Panc1 (cell line): ENCODE data around the gene MLN. TPM values are rescaled to one million over a fixed set of nuclear protein-coding genes. Genes with fewer than 3 reads are reported as not detected.

Source experiments
- ATAC-seq: fragments of 200-7000 bp; cut with Tn5 transposase; 2 replicates; pipeline ENCODE4 v1.9.1; 2020; ENCODE audit warnings: mild to moderate bottlenecking, moderate library complexity
- BruUV-seq: library from RNA; stranded (reverse); fragments of 400-500 nt; replicated peaks from 2 replicates; lab custom pipeline; 2021; lab: Mats Ljungman, UMichigan
- CTCF ChIA-PET: fragments of 300-600 bp; sonication (Branson Sonifier 250); formaldehyde crosslinking; loops from one replicate; lab custom pipeline; 2022; ENCODE audit warnings: antibody characterized with exemption; lab: Charles Lee
- POLR2A ChIA-PET: fragments of 300-600 bp; sonication (Branson Sonifier 250); formaldehyde crosslinking; loops from one replicate; lab custom pipeline; 2022; ENCODE audit warnings: antibody characterized with exemption; lab: Charles Lee
- DNase-seq: peaks from one replicate; pipeline ENCODE4 v3.0.0-alpha.2; 2010; ENCODE audit warnings: low read depth, low spot score
- H3K27ac ChIP-seq: 2 replicates; pipeline ENCODE4 v1.5.1; 2011; ENCODE audit warnings: mild to moderate bottlenecking, low read length, inconsistent platforms
- H3K27me3 ChIP-seq: fragments of 200-500 bp; sonication (Bioruptor generic); 2 replicates; pipeline ENCODE4 v1.6.0; 2014; ENCODE audit warnings: low read length, inconsistent platforms; ENCODE audit not compliant: control insufficient read depth, insufficient read depth
- H3K36me3 ChIP-seq: fragments of 200-500 bp; sonication (Bioruptor generic); 2 replicates; pipeline ENCODE4 v1.5.1; 2014; ENCODE audit warnings: inconsistent platforms, mild to moderate bottlenecking, low read length, moderate library complexity; ENCODE audit not compliant: control insufficient read depth, insufficient read depth
- H3K4me1 ChIP-seq: 2 replicates; pipeline ENCODE4 v1.5.1; 2011; ENCODE audit warnings: inconsistent platforms, mild to moderate bottlenecking, low read length, moderate library complexity; ENCODE audit not compliant: control insufficient read depth, insufficient read depth
- H3K4me3 ChIP-seq, 2 experiments: 2 replicates each; pipeline ENCODE4 v1.5.1; 2011 to 2012; ENCODE audit warnings: low read depth in 2 of 2, low read length in 2 of 2, mild to moderate bottlenecking in 2 of 2, inconsistent platforms in 1 of 2, moderate library complexity in 1 of 2
- H3K9me3 ChIP-seq: fragments of 200-500 bp; sonication (Bioruptor generic); 2 replicates; pipeline ENCODE4 v1.5.1; 2014; ENCODE audit warnings: low read depth, mild to moderate bottlenecking, inconsistent platforms, low read length, moderate library complexity; ENCODE audit not compliant: control insufficient read depth, insufficient read depth
- POLR2AphosphoS5 ChIP-seq: IDR thresholded peaks from 2 replicates; pipeline ENCODE4 v1.6.1; 2012; ENCODE audit warnings: mild to moderate bottlenecking, low read depth, low read length, moderate library complexity
- SIN3A ChIP-seq: IDR thresholded peaks from 2 replicates; pipeline ENCODE4 v1.6.1; 2012; ENCODE audit warnings: low read depth, mild to moderate bottlenecking, low read length, moderate library complexity, borderline replicate concordance; ENCODE audit not compliant: insufficient read depth
- TCF7L2 ChIP-seq: IDR thresholded peaks from 2 replicates; pipeline ENCODE4 v1.6.1; 2011; ENCODE audit warnings: mild to moderate bottlenecking, low read depth, low read length, inconsistent platforms
- in situ Hi-C: cut with HindIII; loops from 2 replicates; pipeline ENCODE4 v1.10.0; 2016; ENCODE audit warnings: low sequenced_read_pairs, low pct_unique_long_range_greater_than_20kb
- intact Hi-C: fragments of 100-400 bp; cut with micrococcal nuclease; formaldehyde crosslinking; loops from one replicate; pipeline ENCODE4 v1.10.0; 2022; ENCODE audit not compliant: unreplicated experiment
- total RNA-seq: library from RNA; stranded (reverse); gene quantifications from one replicate; pipeline ENCODE4 v1.2.1, GENCODE V29; 2021; ENCODE audit not compliant: unreplicated experiment
- TF ChIP-seq, protein P1 (sequence below), 2 experiments: IDR thresholded peaks; 2 replicates each; pipeline ENCODE4 v1.6.1; 2011 to 2012; ENCODE audit warnings: low read depth in 2 of 2, control low read depth in 1 of 2, low read length in 1 of 2, mild to moderate bottlenecking in 1 of 2, moderate library complexity in 1 of 2; ENCODE audit not compliant: insufficient read depth in 1 of 2
- TF ChIP-seq, protein P2 (sequence below): fragments of 450-650 bp; IDR thresholded peaks from 2 replicates; pipeline ENCODE4 v1.5.1; 2017; ENCODE audit warnings: mild to moderate bottlenecking

MLN gene
- total RNA-seq, 1 experiment from 2014 or later = not detected

DNA sequence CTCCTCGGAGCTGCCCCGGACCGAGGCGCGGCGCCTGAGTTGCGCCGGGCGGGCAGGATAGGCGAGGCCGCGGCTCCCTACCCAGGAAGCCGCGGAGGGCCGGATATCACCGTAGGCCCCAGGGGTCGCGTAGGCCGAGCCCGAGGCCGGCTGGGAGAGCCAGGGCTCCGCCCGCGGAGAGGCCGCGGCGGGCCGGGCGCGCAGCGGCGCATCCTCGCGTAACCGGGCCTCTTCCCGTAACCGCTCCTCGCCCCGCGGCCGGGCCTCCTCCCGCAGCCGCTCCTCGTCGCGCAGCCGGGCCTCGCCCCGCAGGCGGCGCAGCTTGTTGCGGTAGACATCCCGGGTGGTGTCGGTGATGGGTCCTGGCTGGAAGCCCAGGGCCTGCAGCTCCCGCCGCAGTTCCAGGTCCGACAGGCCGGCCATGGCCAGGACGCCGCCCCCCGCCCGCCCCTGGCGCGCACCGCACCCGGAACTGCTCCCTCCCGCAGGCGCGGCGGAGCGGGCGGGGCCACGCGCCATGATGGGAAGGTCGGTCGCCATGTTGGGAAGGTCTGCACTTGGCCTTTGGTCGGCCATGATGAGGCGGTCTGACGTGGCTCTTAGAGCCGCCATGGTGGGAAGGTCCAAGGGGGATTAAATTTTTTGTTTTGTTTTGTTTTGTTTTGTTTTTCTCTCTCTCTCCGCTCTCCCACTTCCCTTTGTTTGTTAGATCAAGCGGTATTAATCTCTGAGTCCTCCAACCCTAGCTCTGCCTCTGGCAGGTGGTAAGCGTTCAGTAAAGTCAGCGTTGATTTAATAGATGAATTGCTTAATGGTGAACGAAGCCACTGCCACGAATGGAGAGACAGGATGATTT is 14.9 kb downstream of the MLN start, which contains the start of gene LEMD2:
LEMD2 (minus strand) TSS at position 437 of the 856 bp plus-strand sequence; CDS start at position 423, 14 bp downstream.
- Histone ChIP-seq H3K4me1 (peaks cover 41% of the 10 kb centered on the region), H3K4me3 (peak within 1 kb of the TSS; percentile 81 to 84), H3K27ac (peak within 1 kb of the TSS; percentile 96), H3K9me3 (no peaks in the 10 kb centered on the region), H3K36me3 (peaks cover 14% of the 10 kb centered on the region), H3K27me3 (no peaks in the 10 kb centered on the region)
- DNase-seq (peak; percentile 74), ATAC-seq (peak; percentile 96)
- intact Hi-C loops = no loop called here
- in situ Hi-C loops = no loop called here
- peak; percentile 84; the same call in 1 of the 2 replicates for TF ChIP-seq SIN3A
- TF ChIP-seq, protein P1, sequence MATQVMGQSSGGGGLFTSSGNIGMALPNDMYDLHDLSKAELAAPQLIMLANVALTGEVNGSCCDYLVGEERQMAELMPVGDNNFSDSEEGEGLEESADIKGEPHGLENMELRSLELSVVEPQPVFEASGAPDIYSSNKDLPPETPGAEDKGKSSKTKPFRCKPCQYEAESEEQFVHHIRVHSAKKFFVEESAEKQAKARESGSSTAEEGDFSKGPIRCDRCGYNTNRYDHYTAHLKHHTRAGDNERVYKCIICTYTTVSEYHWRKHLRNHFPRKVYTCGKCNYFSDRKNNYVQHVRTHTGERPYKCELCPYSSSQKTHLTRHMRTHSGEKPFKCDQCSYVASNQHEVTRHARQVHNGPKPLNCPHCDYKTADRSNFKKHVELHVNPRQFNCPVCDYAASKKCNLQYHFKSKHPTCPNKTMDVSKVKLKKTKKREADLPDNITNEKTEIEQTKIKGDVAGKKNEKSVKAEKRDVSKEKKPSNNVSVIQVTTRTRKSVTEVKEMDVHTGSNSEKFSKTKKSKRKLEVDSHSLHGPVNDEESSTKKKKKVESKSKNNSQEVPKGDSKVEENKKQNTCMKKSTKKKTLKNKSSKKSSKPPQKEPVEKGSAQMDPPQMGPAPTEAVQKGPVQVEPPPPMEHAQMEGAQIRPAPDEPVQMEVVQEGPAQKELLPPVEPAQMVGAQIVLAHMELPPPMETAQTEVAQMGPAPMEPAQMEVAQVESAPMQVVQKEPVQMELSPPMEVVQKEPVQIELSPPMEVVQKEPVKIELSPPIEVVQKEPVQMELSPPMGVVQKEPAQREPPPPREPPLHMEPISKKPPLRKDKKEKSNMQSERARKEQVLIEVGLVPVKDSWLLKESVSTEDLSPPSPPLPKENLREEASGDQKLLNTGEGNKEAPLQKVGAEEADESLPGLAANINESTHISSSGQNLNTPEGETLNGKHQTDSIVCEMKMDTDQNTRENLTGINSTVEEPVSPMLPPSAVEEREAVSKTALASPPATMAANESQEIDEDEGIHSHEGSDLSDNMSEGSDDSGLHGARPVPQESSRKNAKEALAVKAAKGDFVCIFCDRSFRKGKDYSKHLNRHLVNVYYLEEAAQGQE (IDR thresholded peaks at IDR 0.05; ENCODE audit: insufficient read depth in 1 of 2, low read depth in 2 of 2, low read length in 1 of 2) = peak in 1 of 2 experiments; percentile 57; a peak in 1 of 4 replicates
- TF ChIP-seq TCF7L2 = peak; percentile 23; the same call in 1 of the 2 replicates
- peak; percentile 98 for TF ChIP-seq POLR2AphosphoS5
- TF ChIP-seq, protein P2, sequence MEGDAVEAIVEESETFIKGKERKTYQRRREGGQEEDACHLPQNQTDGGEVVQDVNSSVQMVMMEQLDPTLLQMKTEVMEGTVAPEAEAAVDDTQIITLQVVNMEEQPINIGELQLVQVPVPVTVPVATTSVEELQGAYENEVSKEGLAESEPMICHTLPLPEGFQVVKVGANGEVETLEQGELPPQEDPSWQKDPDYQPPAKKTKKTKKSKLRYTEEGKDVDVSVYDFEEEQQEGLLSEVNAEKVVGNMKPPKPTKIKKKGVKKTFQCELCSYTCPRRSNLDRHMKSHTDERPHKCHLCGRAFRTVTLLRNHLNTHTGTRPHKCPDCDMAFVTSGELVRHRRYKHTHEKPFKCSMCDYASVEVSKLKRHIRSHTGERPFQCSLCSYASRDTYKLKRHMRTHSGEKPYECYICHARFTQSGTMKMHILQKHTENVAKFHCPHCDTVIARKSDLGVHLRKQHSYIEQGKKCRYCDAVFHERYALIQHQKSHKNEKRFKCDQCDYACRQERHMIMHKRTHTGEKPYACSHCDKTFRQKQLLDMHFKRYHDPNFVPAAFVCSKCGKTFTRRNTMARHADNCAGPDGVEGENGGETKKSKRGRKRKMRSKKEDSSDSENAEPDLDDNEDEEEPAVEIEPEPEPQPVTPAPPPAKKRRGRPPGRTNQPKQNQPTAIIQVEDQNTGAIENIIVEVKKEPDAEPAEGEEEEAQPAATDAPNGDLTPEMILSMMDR = no peak
- ChIA-PET CTCF (no interaction called here), POLR2A (interaction anchor here (0.6 kb wide), 1 partner anchor 366 kb away, joined by 4 read pairs; no protein-coding TSS in a partner anchor)
- no TSS peak for BruUV-seq

DNA sequence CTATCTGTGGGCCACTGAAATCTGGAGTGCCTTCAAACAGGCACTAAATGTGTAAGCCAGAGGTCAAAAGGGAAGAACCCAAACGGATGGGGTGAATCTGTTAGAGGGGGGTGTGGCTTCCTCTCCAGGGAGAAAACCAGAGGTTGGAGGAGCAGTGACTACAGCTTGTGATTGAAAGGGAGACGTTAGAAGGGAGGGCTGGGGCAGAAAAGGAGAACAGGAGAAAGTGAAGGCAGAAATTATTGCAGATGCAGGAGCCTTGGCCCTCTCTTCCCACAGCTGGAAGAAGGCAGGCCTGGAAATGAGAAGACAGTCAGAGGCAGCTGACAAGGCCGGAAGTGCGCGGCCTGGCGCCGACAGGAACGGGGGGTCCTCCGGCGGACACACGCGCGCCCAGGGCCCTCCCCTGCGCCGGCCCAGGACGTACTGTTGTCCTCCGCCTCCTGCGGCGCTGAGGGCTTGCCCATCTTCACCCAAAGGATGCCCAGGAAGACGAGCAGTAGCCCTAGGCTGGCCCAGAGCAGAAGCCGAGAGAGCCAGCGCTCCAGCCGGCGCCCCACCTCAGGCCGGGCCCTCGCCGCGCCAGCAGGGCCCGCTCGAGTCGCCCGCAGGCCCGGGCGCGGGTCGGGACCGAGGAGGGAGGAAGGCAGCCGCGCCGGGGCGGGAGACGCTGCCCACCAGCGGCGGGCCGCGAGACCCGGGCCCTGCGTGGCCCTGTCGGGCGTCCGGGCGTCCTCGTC is 15.7 kb downstream of the MLN start:
- ChIA-PET POLR2A (no interaction called here), CTCF (no interaction called here)
- Histone ChIP-seq H3K27ac (peak overlapping the region; percentile 86), H3K4me3 (peak overlapping the region; percentile 81 to 84), H3K36me3 (peaks cover 18% of the 10 kb centered on the region), H3K9me3 (no peaks in the 10 kb centered on the region), H3K4me1 (peaks cover 45% of the 10 kb centered on the region), H3K27me3 (no peaks in the 10 kb centered on the region)
- ATAC-seq = peak; percentile 72
- in situ Hi-C loops = no loop called here
- no TSS peak for BruUV-seq
- intact Hi-C loops = no loop called here
- DNase-seq = no peak
- TF ChIP-seq SIN3A (peak; percentile 67; the same call in 1 of the 2 replicates), TCF7L2 (no peak)
- TF ChIP-seq, protein P2 = no peak
